HEK293 (cell line): Measurements from ENCODE around the gene TLR5.

Experiments used
- ATF2 ChIP-seq: fragments of 450-650 bp; formaldehyde crosslinking; IDR thresholded peaks from 2 replicates; pipeline ENCODE4 v1.5.1; 2016; ENCODE audit warnings: missing biosample characterization, missing genetic modification characterization, low read depth
- BCL11A ChIP-seq: fragments of 450-650 bp; formaldehyde crosslinking; IDR thresholded peaks from 2 replicates; pipeline ENCODE4 v1.5.1; 2016; ENCODE audit warnings: low read depth, missing biosample characterization, missing genetic modification characterization
- BCL11B ChIP-seq: fragments of 450-650 bp; formaldehyde crosslinking; IDR thresholded peaks from 2 replicates; pipeline ENCODE4 v1.5.1; 2016; ENCODE audit warnings: low read depth, missing biosample characterization, missing genetic modification characterization
- FEZF1 ChIP-seq: fragments of 450-650 bp; formaldehyde crosslinking; IDR thresholded peaks from 2 replicates; pipeline ENCODE4 v1.5.1; 2016; ENCODE audit warnings: missing biosample characterization, missing genetic modification characterization
- KLF10 ChIP-seq: fragments of 450-650 bp; IDR thresholded peaks from 2 replicates; pipeline ENCODE4 v1.5.1; 2018; ENCODE audit warnings: missing biosample characterization, mild to moderate bottlenecking, missing genetic modification characterization
- KLF16 ChIP-seq: fragments of 450-650 bp; formaldehyde crosslinking; IDR thresholded peaks from 2 replicates; pipeline ENCODE4 v1.5.1; 2017; ENCODE audit warnings: missing biosample characterization, missing genetic modification characterization
- KLF8 ChIP-seq: fragments of 450-650 bp; formaldehyde crosslinking; IDR thresholded peaks from 2 replicates; pipeline ENCODE4 v1.5.1; 2016; ENCODE audit warnings: missing biosample characterization, missing genetic modification characterization
- OVOL3 ChIP-seq: fragments of 450-650 bp; formaldehyde crosslinking; IDR thresholded peaks from 2 replicates; pipeline ENCODE4 v1.5.1; 2016; ENCODE audit warnings: missing biosample characterization, missing genetic modification characterization
- SCRT2 ChIP-seq: fragments of 450-650 bp; formaldehyde crosslinking; IDR thresholded peaks from 2 replicates; pipeline ENCODE4 v1.5.1; 2016; ENCODE audit warnings: missing biosample characterization, missing genetic modification characterization
- SP2 ChIP-seq: fragments of 450-650 bp; formaldehyde crosslinking; IDR thresholded peaks from 2 replicates; pipeline ENCODE4 v1.5.1; 2016; ENCODE audit warnings: missing biosample characterization, missing genetic modification characterization
- TRIM28 ChIP-seq: IDR thresholded peaks from 2 replicates; pipeline ENCODE4 v1.6.1; 2011; ENCODE audit warnings: low read length, control low read depth, borderline replicate concordance
- ZBTB21 ChIP-seq: fragments of 450-650 bp; formaldehyde crosslinking; IDR thresholded peaks from 2 replicates; pipeline ENCODE4 v1.5.1; 2017; ENCODE audit warnings: missing biosample characterization, missing genetic modification characterization
- ZBTB48 ChIP-seq: fragments of 450-650 bp; formaldehyde crosslinking; IDR thresholded peaks from 2 replicates; pipeline ENCODE4 v1.5.1; 2016; ENCODE audit warnings: missing biosample characterization, missing genetic modification characterization
- ZBTB8A ChIP-seq: fragments of 450-650 bp; formaldehyde crosslinking; IDR thresholded peaks from 2 replicates; pipeline ENCODE4 v1.5.1; 2016; ENCODE audit warnings: missing biosample characterization, missing genetic modification characterization
- ZFP37 ChIP-seq: fragments of 450-650 bp; formaldehyde crosslinking; IDR thresholded peaks from 2 replicates; pipeline ENCODE4 v1.5.1; 2016; ENCODE audit warnings: missing biosample characterization, missing genetic modification characterization
- ZFP69B ChIP-seq: fragments of 450-650 bp; formaldehyde crosslinking; IDR thresholded peaks from 2 replicates; pipeline ENCODE4 v1.5.1; 2016; ENCODE audit warnings: missing biosample characterization, missing genetic modification characterization
- ZNF10 ChIP-seq: fragments of 450-650 bp; formaldehyde crosslinking; IDR thresholded peaks from 2 replicates; pipeline ENCODE4 v1.5.1; 2017; ENCODE audit warnings: missing biosample characterization, missing genetic modification characterization
- ZNF155 ChIP-seq: fragments of 450-650 bp; formaldehyde crosslinking; IDR thresholded peaks from 2 replicates; pipeline ENCODE4 v1.5.1; 2016; ENCODE audit warnings: missing biosample characterization, missing genetic modification characterization
- ZNF157 ChIP-seq: fragments of 450-650 bp; formaldehyde crosslinking; IDR thresholded peaks from 2 replicates; pipeline ENCODE4 v1.5.1; 2016; ENCODE audit warnings: missing biosample characterization, missing genetic modification characterization
- ZNF174 ChIP-seq: fragments of 450-650 bp; formaldehyde crosslinking; IDR thresholded peaks from 2 replicates; pipeline ENCODE4 v1.5.0; 2017; ENCODE audit warnings: missing biosample characterization, mild to moderate bottlenecking, missing genetic modification characterization
- ZNF19 ChIP-seq: fragments of 450-650 bp; formaldehyde crosslinking; IDR thresholded peaks from 2 replicates; pipeline ENCODE4; 2016; ENCODE audit warnings: missing biosample characterization, missing genetic modification characterization, low read depth
- ZNF248 ChIP-seq: fragments of 450-650 bp; formaldehyde crosslinking; IDR thresholded peaks from 2 replicates; pipeline ENCODE4 v1.5.1; 2017; ENCODE audit warnings: missing biosample characterization, missing genetic modification characterization
- ZNF335 ChIP-seq: fragments of 450-650 bp; formaldehyde crosslinking; conservative IDR thresholded peaks from 2 replicates; pipeline ENCODE4 v1.5.1; 2016; ENCODE audit warnings: missing biosample characterization, missing genetic modification characterization
- ZNF544 ChIP-seq: fragments of 450-650 bp; formaldehyde crosslinking; IDR thresholded peaks from 2 replicates; pipeline ENCODE4 v1.5.0; 2017; ENCODE audit warnings: missing biosample characterization, missing genetic modification characterization
- ZNF596 ChIP-seq: fragments of 450-650 bp; IDR thresholded peaks from 2 replicates; pipeline ENCODE4 v1.5.0; 2018; ENCODE audit warnings: missing biosample characterization, mild to moderate bottlenecking, missing genetic modification characterization, moderate library complexity
- ZNF645 ChIP-seq: fragments of 450-650 bp; formaldehyde crosslinking; IDR thresholded peaks from 2 replicates; pipeline ENCODE4; 2016; ENCODE audit warnings: missing biosample characterization, missing genetic modification characterization
- ZNF692 ChIP-seq: fragments of 450-650 bp; formaldehyde crosslinking; IDR thresholded peaks from 2 replicates; pipeline ENCODE4 v1.5.1; 2016; ENCODE audit warnings: missing biosample characterization, missing genetic modification characterization
- ZNF843 ChIP-seq: fragments of 450-650 bp; formaldehyde crosslinking; IDR thresholded peaks from 2 replicates; pipeline ENCODE4 v1.5.1; 2016; ENCODE audit warnings: missing biosample characterization, missing genetic modification characterization
- TF ChIP-seq, protein P1 (sequence below): fragments of 450-650 bp; formaldehyde crosslinking; optimal IDR thresholded peaks from 2 replicates; pipeline ENCODE3; 2016; ENCODE audit warnings: missing biosample characterization, mild to moderate bottlenecking, missing genetic modification characterization
- TF ChIP-seq, protein P2 (sequence below): fragments of 450-650 bp; formaldehyde crosslinking; IDR thresholded peaks from 2 replicates; pipeline ENCODE4 v1.5.1; 2016; ENCODE audit warnings: missing biosample characterization, missing genetic modification characterization

The TLR5 gene

DNA sequence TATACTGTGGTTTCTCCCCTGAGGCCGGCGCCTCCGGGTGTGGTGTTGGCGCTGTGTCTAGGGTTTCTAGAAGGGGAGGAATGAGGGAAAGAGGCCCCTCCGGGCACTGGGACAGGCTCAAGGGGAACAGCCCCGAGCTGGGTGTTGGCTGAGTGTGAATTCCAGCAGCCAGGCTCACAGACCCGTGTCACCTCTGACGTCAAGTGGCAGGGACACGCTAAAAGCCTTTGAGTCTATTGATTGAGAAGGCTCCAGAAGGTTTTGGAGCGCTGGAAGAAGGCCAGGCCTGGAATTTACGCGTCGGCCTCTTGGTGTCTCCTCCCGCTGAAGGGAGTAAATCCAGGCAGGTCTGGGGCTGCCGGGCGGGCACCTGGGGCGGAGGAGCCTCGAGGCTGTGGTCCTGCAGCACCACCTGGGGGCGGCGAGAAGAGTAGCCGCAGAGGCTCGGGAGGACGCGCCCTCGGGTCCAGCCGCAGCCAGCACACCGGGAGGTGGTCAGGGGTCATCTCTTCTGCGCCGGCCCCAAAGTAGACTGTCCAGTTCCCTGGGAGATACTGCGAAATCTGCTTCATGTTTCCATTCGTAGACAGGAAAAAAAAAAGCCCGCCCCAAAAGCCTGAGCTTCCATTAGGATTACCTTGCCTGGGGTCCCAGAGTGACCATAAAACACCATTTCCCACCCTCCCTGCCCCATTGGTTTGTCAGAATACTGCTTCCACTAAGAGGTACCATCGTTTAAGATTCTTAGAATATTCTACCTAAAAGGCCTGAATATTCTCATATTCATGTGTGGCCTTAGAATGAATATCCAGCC, 61.7 kb downstream of the TLR5 start (continued):
- TF ChIP-seq ZFP69B (tag by site-specific recombination) (peak; percentile 70; the same call in 1 of the 2 replicates), SCRT2 (peak; percentile 29; the same call in 1 of the 2 replicates), ZNF596 (tag by site-specific recombination) (0 out of 2 replicates have a peak, but pooled peaks have one; percentile 7), KLF16 (0 out of 2 replicates have a peak, but pooled peaks have one; percentile 46), TRIM28 (no peak), ZNF174 (tag by site-specific recombination) (no peak), BCL11A (tag by site-specific recombination) (peak; percentile 74; the same call in 1 of the 2 replicates), ZNF335 (peak; percentile 94), ZNF10 (tag by site-specific recombination) (peak; percentile 38; the same call in 1 of the 2 replicates), ZNF19 (no peak), ZNF843 (tag by site-specific recombination) (no peak; the same call in none of the 2 replicates), ZBTB21 (tag by site-specific recombination) (peak; percentile 97), ZNF645 (tag by site-specific recombination) (no peak), ZBTB8A (tag by site-specific recombination) (peak; percentile 99), KLF8 (peak; percentile 91), FEZF1 (tag by site-specific recombination) (peak; percentile 18; the same call in 1 of the 2 replicates), ZNF544 (no peak), ZNF692 (tag by site-specific recombination) (peak; percentile 89), ZNF248 (no peak), ZNF157 (tag by site-specific recombination) (no peak), KLF10 (peak; percentile 86), ZBTB48 (tag by site-specific recombination) (peak; percentile 76), ZFP37 (tag by site-specific recombination) (peak; percentile 98), BCL11B (tag by site-specific recombination) (peak; percentile 75; the same call in 1 of the 2 replicates), ZNF155 (tag by site-specific recombination) (no peak), OVOL3 (tag by site-specific recombination) (no peak), ATF2 (peak; percentile 52; the same call in 1 of the 2 replicates), SP2 (tag by site-specific recombination) (peak; percentile 51)
- TF ChIP-seq, protein P1, sequence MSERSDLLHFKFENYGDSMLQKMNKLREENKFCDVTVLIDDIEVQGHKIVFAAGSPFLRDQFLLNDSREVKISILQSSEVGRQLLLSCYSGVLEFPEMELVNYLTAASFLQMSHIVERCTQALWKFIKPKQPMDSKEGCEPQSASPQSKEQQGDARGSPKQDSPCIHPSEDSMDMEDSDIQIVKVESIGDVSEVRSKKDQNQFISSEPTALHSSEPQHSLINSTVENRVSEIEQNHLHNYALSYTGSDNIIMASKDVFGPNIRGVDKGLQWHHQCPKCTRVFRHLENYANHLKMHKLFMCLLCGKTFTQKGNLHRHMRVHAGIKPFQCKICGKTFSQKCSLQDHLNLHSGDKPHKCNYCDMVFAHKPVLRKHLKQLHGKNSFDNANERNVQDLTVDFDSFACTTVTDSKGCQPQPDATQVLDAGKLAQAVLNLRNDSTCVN = peak; percentile 49
- TF ChIP-seq, protein P2, sequence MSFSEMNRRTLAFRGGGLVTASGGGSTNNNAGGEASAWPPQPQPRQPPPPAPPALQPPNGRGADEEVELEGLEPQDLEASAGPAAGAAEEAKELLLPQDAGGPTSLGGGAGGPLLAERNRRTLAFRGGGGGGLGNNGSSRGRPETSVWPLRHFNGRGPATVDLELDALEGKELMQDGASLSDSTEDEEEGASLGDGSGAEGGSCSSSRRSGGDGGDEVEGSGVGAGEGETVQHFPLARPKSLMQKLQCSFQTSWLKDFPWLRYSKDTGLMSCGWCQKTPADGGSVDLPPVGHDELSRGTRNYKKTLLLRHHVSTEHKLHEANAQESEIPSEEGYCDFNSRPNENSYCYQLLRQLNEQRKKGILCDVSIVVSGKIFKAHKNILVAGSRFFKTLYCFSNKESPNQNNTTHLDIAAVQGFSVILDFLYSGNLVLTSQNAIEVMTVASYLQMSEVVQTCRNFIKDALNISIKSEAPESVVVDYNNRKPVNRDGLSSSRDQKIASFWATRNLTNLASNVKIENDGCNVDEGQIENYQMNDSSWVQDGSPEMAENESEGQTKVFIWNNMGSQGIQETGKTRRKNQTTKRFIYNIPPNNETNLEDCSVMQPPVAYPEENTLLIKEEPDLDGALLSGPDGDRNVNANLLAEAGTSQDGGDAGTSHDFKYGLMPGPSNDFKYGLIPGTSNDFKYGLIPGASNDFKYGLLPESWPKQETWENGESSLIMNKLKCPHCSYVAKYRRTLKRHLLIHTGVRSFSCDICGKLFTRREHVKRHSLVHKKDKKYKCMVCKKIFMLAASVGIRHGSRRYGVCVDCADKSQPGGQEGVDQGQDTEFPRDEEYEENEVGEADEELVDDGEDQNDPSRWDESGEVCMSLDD (tag by site-specific recombination) = no peak
